Upper lobe of left lung (tissue), 6 donors: ENCODE measurements around the gene CCDC138. TPM values are rescaled to one million over a fixed set of nuclear protein-coding genes. Genes with fewer than 3 reads are reported as not detected.

Experiments
- ATAC-seq, 2 donors: fragments of 200-7000 bp; cut with Tn5 transposase; one replicate each; pipeline ENCODE4 v1.9.1; 2022; ENCODE audit warnings: mild to moderate bottlenecking in 2 of 2, moderate library complexity in 2 of 2; ENCODE audit not compliant: low FRiP score in 2 of 2
- DNase-seq, 2 donors: peaks; one replicate each; pipeline ENCODE4 v3.0.0-alpha.2; 2019 to 2020
- H3K27ac ChIP-seq, 4 donors: fragments of 200-600 bp; sonication (generic); one replicate each; pipeline ENCODE4 v1.5.1; 2016 to 2019
- H3K27me3 ChIP-seq, 4 donors: fragments of 200-600 bp; sonication (generic); one replicate each; pipeline ENCODE4 v1.5.1; 2017 to 2019
- H3K36me3 ChIP-seq, 4 donors: fragments of 200-600 bp; sonication (generic); one replicate each; pipeline ENCODE4 v1.5.1; 2016 to 2019
- H3K4me1 ChIP-seq, 4 donors: fragments of 200-600 bp; sonication (generic); one replicate each; pipeline ENCODE4 v1.5.1; 2018 to 2019
- H3K4me3 ChIP-seq, 4 donors: fragments of 200-600 bp; sonication (generic); one replicate each; pipeline ENCODE4 v1.5.1; 2017 to 2019; ENCODE audit warnings: mild to moderate bottlenecking in 2 of 4, moderate library complexity in 1 of 4
- H3K9me3 ChIP-seq, 4 donors: fragments of 200-600 bp; sonication (generic); one replicate each; pipeline ENCODE4 v1.5.1; 2018 to 2019
- EP300 ChIP-seq, 4 donors: sonication (generic); formaldehyde crosslinking; IDR thresholded peaks; one replicate each; pipeline ENCODE4 v1.5.1; 2017; ENCODE audit warnings: antibody characterized with exemption in 4 of 4, control low read depth in 2 of 4
- POLR2A ChIP-seq, 4 donors: fragments of 450-650 bp; IDR thresholded peaks; one replicate each; pipeline ENCODE4 v1.5.1; 2016 to 2017; ENCODE audit warnings: antibody characterized with exemption in 4 of 4, mild to moderate bottlenecking in 2 of 4
- POLR2AphosphoS5 ChIP-seq, 2 donors: sonication (generic); formaldehyde crosslinking; IDR thresholded peaks; one replicate each; pipeline ENCODE4 v1.5.1; 2017; ENCODE audit warnings: antibody characterized with exemption in 2 of 2
- WGBS, 2 donors: methylation state at CpG; one replicate each; pipeline ENCODE4 v1.1.5; 2017 to 2018; 5-methylcytosine and 5-hydroxymethylcytosine counted together
- total RNA-seq, 6 donors: library from RNA; depleted of rRNA in 4 of 6; stranded (reverse); fragments of >200 nt in 4 of 6; gene quantifications; one replicate each; pipeline versions ENCODE4 v1.1.0 to v1.2.1, GENCODE V29; 2016 to 2021
- TF ChIP-seq, protein P1 (sequence below), 6 experiments: fragments of 450-650 bp in 4 of 6; fragments of 200-600 bp in 2 of 6; sonication (generic) in 2 of 6; IDR thresholded peaks; one replicate each; pipeline ENCODE4 v1.5.1; 2016 to 2019; ENCODE audit warnings: antibody characterized with exemption in 6 of 6
- donor health status: DM: no; HTN: no; CAD: no; lungs with moderate emphysema.
- donor health status: DM: no; HTN: yes; CAD: no; lungs with severe emphysema.

The CCDC138 gene
- total RNA-seq, 6 donors from 2014 or later: 2.4 to 16.3 (median 3.2) TPM

DNA sequence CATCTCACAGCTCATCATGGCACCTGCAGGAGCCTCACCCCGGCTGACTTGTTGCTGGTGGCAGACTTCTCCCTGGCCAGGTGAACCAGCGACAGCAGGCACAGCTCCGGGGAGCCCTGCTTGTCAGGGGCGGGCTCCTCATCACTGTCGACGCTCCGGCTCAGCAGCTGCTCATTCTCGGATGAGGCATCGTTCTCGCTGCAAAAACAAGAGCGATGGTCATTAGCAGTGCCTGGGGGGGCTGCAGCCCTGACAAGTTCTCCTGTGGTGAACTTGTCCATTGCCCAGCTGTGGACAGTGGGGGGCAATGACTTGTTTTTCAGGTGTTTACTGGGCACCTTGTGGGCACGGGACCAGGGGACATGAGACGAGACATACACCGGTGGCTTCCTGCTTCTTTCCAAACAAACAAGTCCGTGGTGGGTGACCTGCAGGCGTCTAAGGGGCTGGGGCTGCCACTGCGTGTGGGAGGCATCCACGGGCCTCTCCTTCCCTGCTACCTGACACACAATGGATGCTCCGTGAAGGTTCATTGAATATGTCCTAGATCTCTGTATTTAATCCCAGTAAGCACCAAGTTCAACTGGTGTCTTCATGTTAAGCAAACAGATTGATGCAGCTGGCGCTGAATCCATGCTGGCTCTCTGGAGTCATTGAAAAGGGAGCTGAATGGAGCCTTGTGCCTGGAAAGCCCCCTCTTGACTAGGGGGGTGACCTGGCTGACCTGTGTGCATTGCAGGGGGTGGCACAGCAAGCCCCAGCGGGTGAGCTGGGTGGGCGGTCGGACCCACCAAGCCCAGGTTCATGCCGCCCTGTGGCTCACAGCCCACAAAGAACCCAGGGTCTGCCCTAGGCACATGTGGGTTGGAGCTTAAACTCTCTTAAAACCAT lies 121.5 kb downstream of the CCDC138 start:
- H3K9me3 ChIP-seq: no peaks in the 10 kb centered on the region
- DNase-seq: no peak
- H3K27me3 ChIP-seq: no peaks in the 10 kb centered on the region
- H3K27ac ChIP-seq: no peak overlapping the region
- no peaks in the 10 kb centered on the region for H3K36me3 ChIP-seq
- 77 to 88% methylated on average over 20 to 24 of the region's 24 CpGs for WGBS, 2 donors
- TF ChIP-seq POLR2AphosphoS5 (IDR thresholded peaks at IDR 0.05) (no peak), EP300 (IDR thresholded peaks at IDR 0.05) (no peak), POLR2A (IDR thresholded peaks at IDR 0.05) (no peak)
- TF ChIP-seq, protein P1, sequence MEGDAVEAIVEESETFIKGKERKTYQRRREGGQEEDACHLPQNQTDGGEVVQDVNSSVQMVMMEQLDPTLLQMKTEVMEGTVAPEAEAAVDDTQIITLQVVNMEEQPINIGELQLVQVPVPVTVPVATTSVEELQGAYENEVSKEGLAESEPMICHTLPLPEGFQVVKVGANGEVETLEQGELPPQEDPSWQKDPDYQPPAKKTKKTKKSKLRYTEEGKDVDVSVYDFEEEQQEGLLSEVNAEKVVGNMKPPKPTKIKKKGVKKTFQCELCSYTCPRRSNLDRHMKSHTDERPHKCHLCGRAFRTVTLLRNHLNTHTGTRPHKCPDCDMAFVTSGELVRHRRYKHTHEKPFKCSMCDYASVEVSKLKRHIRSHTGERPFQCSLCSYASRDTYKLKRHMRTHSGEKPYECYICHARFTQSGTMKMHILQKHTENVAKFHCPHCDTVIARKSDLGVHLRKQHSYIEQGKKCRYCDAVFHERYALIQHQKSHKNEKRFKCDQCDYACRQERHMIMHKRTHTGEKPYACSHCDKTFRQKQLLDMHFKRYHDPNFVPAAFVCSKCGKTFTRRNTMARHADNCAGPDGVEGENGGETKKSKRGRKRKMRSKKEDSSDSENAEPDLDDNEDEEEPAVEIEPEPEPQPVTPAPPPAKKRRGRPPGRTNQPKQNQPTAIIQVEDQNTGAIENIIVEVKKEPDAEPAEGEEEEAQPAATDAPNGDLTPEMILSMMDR (IDR thresholded peaks at IDR 0.05): no peak
- ATAC-seq: no peak
- no peak overlapping the region for H3K4me3 ChIP-seq
- no peaks in the 10 kb centered on the region for H3K4me1 ChIP-seq

DNA sequence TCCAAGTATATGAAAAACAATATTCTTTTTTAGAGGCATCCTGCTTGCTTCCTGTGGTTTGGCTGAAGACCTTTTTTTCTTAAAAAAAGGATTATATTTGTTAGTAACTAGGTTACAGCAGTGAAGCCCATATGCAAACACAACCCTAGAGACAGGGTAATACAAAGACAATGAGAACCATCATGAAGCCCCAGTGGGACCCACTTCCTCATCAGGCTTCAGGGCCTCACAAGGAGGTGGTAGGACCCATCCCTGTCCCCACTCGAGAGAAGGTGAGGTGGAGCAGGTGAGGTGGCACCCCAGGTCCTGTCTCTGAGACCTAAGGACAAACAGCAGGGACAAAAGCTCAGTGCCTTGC lies 122.1 kb downstream of the CCDC138 start:
- DNase-seq: no peak
- WGBS, 2 donors: 73 to 100% methylated on average over 1 of the region's 1 CpG
- no peaks in the 10 kb centered on the region for H3K4me1 ChIP-seq

DNA sequence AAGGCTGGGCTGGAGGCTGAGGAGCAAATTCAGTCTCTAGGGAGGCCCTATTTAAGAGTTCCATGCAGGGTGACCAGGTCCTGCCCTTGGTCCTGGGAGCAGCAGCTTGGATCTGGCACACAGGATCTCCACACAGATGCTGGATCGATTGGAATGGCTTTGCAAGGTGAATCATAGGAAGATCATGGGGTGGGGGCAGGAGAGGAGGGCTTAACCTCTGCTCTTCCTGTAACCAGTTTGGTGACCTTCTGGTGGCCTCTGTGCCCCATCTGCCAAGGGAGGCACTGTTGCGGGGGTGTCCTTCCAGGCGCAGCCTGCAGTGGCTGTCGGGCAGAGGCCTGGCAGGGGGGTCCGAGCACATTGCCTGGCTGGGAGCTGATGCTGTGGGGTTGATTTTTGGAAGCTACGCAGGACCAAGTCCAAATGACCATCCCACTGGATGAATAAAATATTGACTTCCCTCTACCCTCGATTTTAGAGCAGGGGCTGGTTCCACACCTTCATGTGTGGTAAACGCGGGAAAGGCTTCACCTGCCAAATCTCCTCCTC lies 122.8 kb downstream of the CCDC138 start:
- Histone ChIP-seq H3K36me3 (no peaks in the 10 kb centered on the region), H3K4me3 (no peak overlapping the region), H3K4me1 (no peaks in the 10 kb centered on the region), H3K27ac (no peak overlapping the region), H3K27me3 (no peaks in the 10 kb centered on the region), H3K9me3 (no peaks in the 10 kb centered on the region)
- no peak for TF ChIP-seq POLR2A (IDR thresholded peaks at IDR 0.05)
- TF ChIP-seq EP300 (IDR thresholded peaks at IDR 0.05): no peak
- TF ChIP-seq POLR2AphosphoS5 (IDR thresholded peaks at IDR 0.05): no peak
- TF ChIP-seq, protein P1 (IDR thresholded peaks at IDR 0.05): no peak
- no peak for ATAC-seq
- no peak for DNase-seq
- whole genome bisulfite sequencing, 2 donors: 79 to 86% methylated on average over 7 to 9 of the region's 9 CpGs

More for the DNA sequence above, 122.1 kb downstream of the CCDC138 start:
- H3K27ac ChIP-seq: no peak overlapping the region
- H3K36me3 ChIP-seq: no peaks in the 10 kb centered on the region
- ATAC-seq: no peak
- no peaks in the 10 kb centered on the region for H3K27me3 ChIP-seq
- no peaks in the 10 kb centered on the region for H3K9me3 ChIP-seq
- TF ChIP-seq, protein P1 (IDR thresholded peaks at IDR 0.05): no peak
- TF ChIP-seq EP300 (IDR thresholded peaks at IDR 0.05): no peak
- TF ChIP-seq POLR2AphosphoS5 (IDR thresholded peaks at IDR 0.05): no peak
- no peak for TF ChIP-seq POLR2A (IDR thresholded peaks at IDR 0.05)
- no peak overlapping the region for H3K4me3 ChIP-seq

DNA sequence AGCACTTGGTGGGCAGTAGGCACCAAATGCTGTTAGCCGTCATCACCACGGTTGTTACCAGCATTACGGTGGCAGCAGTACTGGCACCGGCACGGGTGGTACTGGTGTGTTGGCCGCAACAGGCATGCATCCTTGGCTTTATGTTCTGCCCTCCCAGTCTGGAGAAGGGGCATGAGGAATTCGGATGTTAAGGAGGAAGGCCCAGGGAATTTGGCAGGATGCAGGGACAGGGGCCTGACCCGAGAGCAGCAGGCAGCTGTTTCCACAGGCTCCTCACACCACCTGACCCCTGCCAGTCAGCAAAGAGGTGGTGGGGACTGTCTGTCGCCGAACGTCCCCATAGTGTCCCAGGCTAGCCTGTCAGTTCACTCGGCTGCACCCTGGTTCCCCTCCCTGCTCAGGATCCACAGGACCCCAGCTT lies 123.5 kb downstream of the CCDC138 start:
- Histone ChIP-seq H3K9me3 (no peaks in the 10 kb centered on the region), H3K27me3 (no peaks in the 10 kb centered on the region), H3K27ac (no peak overlapping the region), H3K4me3 (no peak overlapping the region), H3K36me3 (no peaks in the 10 kb centered on the region), H3K4me1 (no peaks in the 10 kb centered on the region)
- ATAC-seq (no peak), DNase-seq (no peak)
- TF ChIP-seq EP300 (IDR thresholded peaks at IDR 0.05) (no peak), POLR2AphosphoS5 (IDR thresholded peaks at IDR 0.05) (no peak), POLR2A (IDR thresholded peaks at IDR 0.05) (no peak)
- TF ChIP-seq, protein P1 (IDR thresholded peaks at IDR 0.05): no peak
- WGBS, 2 donors: 91% methylated on average over 7 to 12 of the region's 12 CpGs
